Neural cell (in vitro differentiated cells): ENCODE measurements around the gene ACSL6.

Experiments
- EP300 ChIP-seq: fragments of 450-650 bp; conservative IDR thresholded peaks from 2 replicates; pipeline ENCODE4 v1.6.1; 2014; ENCODE audit warnings: antibody characterized with exemption, mild to moderate bottlenecking, moderate library complexity; ENCODE audit not compliant: poor library complexity, severe bottlenecking
- EZH2 ChIP-seq: fragments of 200-600, 300-800 bp; shearing (Covaris generic), sonication (generic); IDR thresholded peaks from 2 replicates; pipeline ENCODE4 v1.6.1; 2014; ENCODE audit warnings: antibody characterized with exemption, low read length, borderline replicate concordance, mild to moderate bottlenecking; ENCODE audit not compliant: insufficient read depth, poor library complexity, severe bottlenecking
- MXI1 ChIP-seq: fragments of 450-650 bp; conservative IDR thresholded peaks from 2 replicates; pipeline ENCODE4 v1.6.1; 2014; ENCODE audit warnings: antibody characterized with exemption, mild to moderate bottlenecking; ENCODE audit not compliant: poor library complexity, severe bottlenecking
- SMC3 ChIP-seq: fragments of 450-650 bp; conservative IDR thresholded peaks from 2 replicates; pipeline ENCODE4 v1.6.1; 2014; ENCODE audit warnings: antibody characterized with exemption, mild to moderate bottlenecking, moderate library complexity; ENCODE audit not compliant: poor library complexity
- TAF1 ChIP-seq: IDR thresholded peaks from 2 replicates; pipeline ENCODE4 v1.6.1; 2012; ENCODE audit warnings: low read depth
- TF ChIP-seq, protein P1 (sequence below): fragments of 450-650 bp; IDR thresholded peaks from 2 replicates; pipeline ENCODE4 v1.5.1; 2014; ENCODE audit warnings: antibody characterized with exemption, mild to moderate bottlenecking, moderate library complexity; ENCODE audit not compliant: poor library complexity, severe bottlenecking

DNA sequence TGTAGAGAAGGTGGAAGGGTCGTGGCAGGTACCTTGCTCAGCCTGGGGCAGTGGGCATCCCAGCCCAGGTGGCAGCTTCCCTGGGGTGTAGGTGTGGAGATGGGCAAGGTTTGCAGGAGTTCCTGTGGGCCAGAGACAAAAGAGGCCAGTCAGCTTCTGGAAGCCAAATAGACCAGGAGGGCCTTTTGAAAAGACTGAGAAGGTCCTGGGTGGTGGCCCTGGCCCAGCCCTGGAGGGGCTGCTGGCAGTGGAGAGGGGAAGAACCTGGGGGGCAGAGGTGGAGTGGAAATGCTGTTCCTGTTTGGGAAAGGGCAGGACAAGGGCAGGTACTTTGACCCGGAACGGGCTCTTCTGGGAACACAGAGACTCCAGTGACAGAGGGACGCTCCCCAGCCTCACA, 42.0 kb upstream of the ACSL6 start:
- TF ChIP-seq, protein P1, sequence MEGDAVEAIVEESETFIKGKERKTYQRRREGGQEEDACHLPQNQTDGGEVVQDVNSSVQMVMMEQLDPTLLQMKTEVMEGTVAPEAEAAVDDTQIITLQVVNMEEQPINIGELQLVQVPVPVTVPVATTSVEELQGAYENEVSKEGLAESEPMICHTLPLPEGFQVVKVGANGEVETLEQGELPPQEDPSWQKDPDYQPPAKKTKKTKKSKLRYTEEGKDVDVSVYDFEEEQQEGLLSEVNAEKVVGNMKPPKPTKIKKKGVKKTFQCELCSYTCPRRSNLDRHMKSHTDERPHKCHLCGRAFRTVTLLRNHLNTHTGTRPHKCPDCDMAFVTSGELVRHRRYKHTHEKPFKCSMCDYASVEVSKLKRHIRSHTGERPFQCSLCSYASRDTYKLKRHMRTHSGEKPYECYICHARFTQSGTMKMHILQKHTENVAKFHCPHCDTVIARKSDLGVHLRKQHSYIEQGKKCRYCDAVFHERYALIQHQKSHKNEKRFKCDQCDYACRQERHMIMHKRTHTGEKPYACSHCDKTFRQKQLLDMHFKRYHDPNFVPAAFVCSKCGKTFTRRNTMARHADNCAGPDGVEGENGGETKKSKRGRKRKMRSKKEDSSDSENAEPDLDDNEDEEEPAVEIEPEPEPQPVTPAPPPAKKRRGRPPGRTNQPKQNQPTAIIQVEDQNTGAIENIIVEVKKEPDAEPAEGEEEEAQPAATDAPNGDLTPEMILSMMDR, result no peak
- TF ChIP-seq TAF1 (no peak), EZH2 (no peak), MXI1 (no peak), SMC3 (no peak), EP300 (no peak)
